Endothelial cell of umbilical vein (primary cell): ENCODE measurements around the gene CASP14. TPM values are rescaled to one million over a fixed set of nuclear protein-coding genes. Genes with fewer than 3 reads are reported as not detected.
"Not testable (repeated sequence)": the region's sequence is repeated elsewhere in the genome, so short reads cannot be mapped to it uniquely, and the experiment has no call there.

Experiments
- BruUV-seq: library from RNA; stranded (reverse); fragments of 400-500 nt; replicated peaks from 2 replicates; lab custom pipeline; 2021; lab: Mats Ljungman, UMichigan
- CTCF ChIA-PET: fragments of 300-600, 350-600 bp; sonication (Branson Sonifier 250); formaldehyde crosslinking; loops from one replicate; lab custom pipeline; 2021; ENCODE audit warnings: antibody characterized with exemption, inconsistent platforms; lab: Charles Lee
- POLR2A ChIA-PET: fragments of 300-600, 350-600 bp; sonication (Branson Sonifier 250); formaldehyde crosslinking; loops from one replicate; lab custom pipeline; 2021; ENCODE audit warnings: antibody characterized with exemption, inconsistent platforms; lab: Charles Lee
- DNase-seq: peaks from one replicate; pipeline ENCODE4 v3.0.0-alpha.2; 2011; ENCODE audit warnings: low read depth, low spot score
- FAIRE-seq: peaks from 2 replicates; lab custom pipeline; 2011; peaks lifted over from hg19 to GRCh38; lab: Jason Lieb, UNC
- H2AFZ ChIP-seq: 2 replicates; pipeline ENCODE4 v1.6.0; 2012; ENCODE audit warnings: low read depth, low read length, control low read depth, inconsistent platforms
- H3K27ac ChIP-seq: 2 replicates; pipeline ENCODE4 v1.5.1; 2011; ENCODE audit warnings: low read depth, mild to moderate bottlenecking, control low read depth, low read length, moderate library complexity; ENCODE audit not compliant: insufficient read depth
- H3K27me3 ChIP-seq, 2 experiments: 2 replicates each; pipeline versions ENCODE4 v1.6.0 to v1.6.1; 2011; ENCODE audit warnings: low read length in 2 of 2, mixed read lengths in 1 of 2; ENCODE audit not compliant: control insufficient read depth in 2 of 2, insufficient read depth in 2 of 2
- H3K36me3 ChIP-seq, 2 experiments: 2 replicates in 1 of 2; 3 replicates in 1 of 2; pipeline ENCODE4 v1.5.1; 2011; ENCODE audit warnings: low read length in 2 of 2, mild to moderate bottlenecking in 1 of 2, moderate library complexity in 1 of 2; ENCODE audit not compliant: control insufficient read depth in 2 of 2, insufficient read depth in 2 of 2; ENCODE audit errors: extremely low read depth in 1 of 2
- H3K4me1 ChIP-seq: 3 replicates; pipeline ENCODE4 v1.5.1; 2011; ENCODE audit warnings: mild to moderate bottlenecking, low read length; ENCODE audit not compliant: control insufficient read depth, insufficient read depth; ENCODE audit errors: extremely low read depth
- H3K4me2 ChIP-seq: 2 replicates; pipeline ENCODE4 v1.6.1; 2011; ENCODE audit warnings: low read length, control low read depth, mixed read lengths; ENCODE audit not compliant: insufficient read depth
- H3K4me3 ChIP-seq, 3 experiments: fragments of 200-600 bp in 1 of 3; sonication (generic), shearing (Covaris generic) in 1 of 3; replicated peaks in 1 of 3; 2 replicates each; pipeline ENCODE4 v1.5.1; 2011 to 2016; ENCODE audit warnings: control low read depth in 3 of 3, low read length in 3 of 3, mild to moderate bottlenecking in 2 of 3, inconsistent platforms in 1 of 3, low read depth in 1 of 3, moderate library complexity in 1 of 3; ENCODE audit not compliant: insufficient read depth in 1 of 3
- H3K79me2 ChIP-seq: 2 replicates; pipeline ENCODE4 v1.6.0; 2012; ENCODE audit warnings: low read length, inconsistent platforms; ENCODE audit not compliant: control insufficient read depth, insufficient read depth
- H3K9ac ChIP-seq: replicated peaks from 2 replicates; pipeline ENCODE3; 2011; ENCODE audit warnings: low read length, control low read depth; ENCODE audit not compliant: insufficient read depth; ENCODE audit errors: extremely low read depth
- H3K9me1 ChIP-seq: replicated peaks from 3 replicates; pipeline ENCODE4 v1.6.0; 2011; ENCODE audit warnings: mild to moderate bottlenecking, low read length; ENCODE audit not compliant: control insufficient read depth, insufficient read depth; ENCODE audit errors: extremely low read depth
- H3K9me3 ChIP-seq: replicated peaks from 2 replicates; pipeline ENCODE4 v1.5.1; 2012; ENCODE audit warnings: low read length, inconsistent platforms; ENCODE audit not compliant: control insufficient read depth, insufficient read depth
- H4K20me1 ChIP-seq: replicated peaks from 2 replicates; pipeline ENCODE3; 2011; ENCODE audit warnings: mild to moderate bottlenecking, low read length; ENCODE audit not compliant: control insufficient read depth, insufficient read depth; ENCODE audit errors: extremely low read depth
- GATA2 ChIP-seq: IDR thresholded peaks from 2 replicates; pipeline ENCODE4 v1.7.0; 2011; ENCODE audit warnings: low read depth, mild to moderate bottlenecking, moderate library complexity, mixed read lengths, low read length; ENCODE audit not compliant: insufficient read length, insufficient read depth
- POLR2AphosphoS5 ChIP-seq: IDR thresholded peaks from 2 replicates; pipeline ENCODE4 v1.6.1; 2012; ENCODE audit warnings: low read depth, mild to moderate bottlenecking, control low read depth, low read length, moderate library complexity; ENCODE audit not compliant: insufficient read depth
- dilution Hi-C: fragments of 300-500 bp; cut with MboI; formaldehyde crosslinking; loops from one replicate; pipeline ENCODE4 v1.15.0; 2019; ENCODE audit warnings: low sequenced_read_pairs; ENCODE audit not compliant: extremely low pct_ligation_motif_present
- intact Hi-C: fragments of 100-400 bp; cut with micrococcal nuclease; formaldehyde crosslinking; loops from one replicate; pipeline ENCODE4 v1.10.0; 2022
- polyA plus RNA-seq, 4 experiments: library from polyadenylated mRNA; depleted of rRNA in 3 of 4; stranded (reverse) in 3 of 4; unstranded in 1 of 4; fragments of >200 nt; gene quantifications; 2 replicates each; pipeline versions ENCODE4 v1.2.1 to v1.2.3, GENCODE V29; 2011 to 2012; ENCODE audit warnings: missing spikeins in 1 of 4
- total RNA-seq: library from RNA; stranded (reverse); gene quantifications from 2 replicates; pipeline ENCODE4 v1.2.3, GENCODE V29; 2021

The CASP14 gene
- total and polyA plus RNA-seq, 2 donors (not counting 3 experiments of a cell fraction or from before 2014, with no cell fraction given), result not detected

DNA sequence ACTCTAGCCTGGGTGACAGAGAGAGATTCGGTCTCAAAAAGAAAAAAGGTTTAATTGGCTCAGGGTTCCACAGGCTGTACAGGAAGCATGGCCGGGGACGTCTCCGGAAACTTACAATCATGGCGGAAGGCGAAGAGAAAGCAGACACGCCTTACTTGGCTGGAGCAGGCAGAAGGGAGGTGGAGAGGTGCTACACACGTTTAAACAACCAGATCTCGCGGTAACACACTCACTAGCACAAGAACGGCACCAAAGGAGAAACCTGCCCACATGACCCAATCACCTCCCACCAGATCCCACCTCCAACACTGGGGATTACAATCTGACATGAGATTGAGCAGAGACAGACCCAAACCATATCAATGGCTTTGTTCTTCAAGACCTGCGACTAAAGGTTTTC, 12.8 kb downstream of the CASP14 start:
- Histone ChIP-seq H3K9me3 (no peaks in the 10 kb centered on the region), H3K4me3 (no peak overlapping the region), H3K4me2 (no peak overlapping the region), H2AFZ (no peak overlapping the region), H3K27ac (no peak overlapping the region), H3K9ac (no peak overlapping the region), H3K36me3 (no peaks in the 10 kb centered on the region), H3K79me2 (no peaks in the 10 kb centered on the region), H3K9me1 (no peaks in the 10 kb centered on the region), H3K27me3 (no peaks in the 10 kb centered on the region), H3K4me1 (no peaks in the 10 kb centered on the region), H4K20me1 (no peaks in the 10 kb centered on the region)
- CTCF ChIA-PET, result no interaction called here
- dilution Hi-C loops (no loop called here), intact Hi-C loops (no loop called here)
- DNase-seq, result no peak
- TF ChIP-seq POLR2AphosphoS5 (no peak), GATA2 (no peak)
- POLR2A ChIA-PET, result no interaction called here
- BruUV-seq, result no TSS peak
- FAIRE-seq, result no peak

DNA sequence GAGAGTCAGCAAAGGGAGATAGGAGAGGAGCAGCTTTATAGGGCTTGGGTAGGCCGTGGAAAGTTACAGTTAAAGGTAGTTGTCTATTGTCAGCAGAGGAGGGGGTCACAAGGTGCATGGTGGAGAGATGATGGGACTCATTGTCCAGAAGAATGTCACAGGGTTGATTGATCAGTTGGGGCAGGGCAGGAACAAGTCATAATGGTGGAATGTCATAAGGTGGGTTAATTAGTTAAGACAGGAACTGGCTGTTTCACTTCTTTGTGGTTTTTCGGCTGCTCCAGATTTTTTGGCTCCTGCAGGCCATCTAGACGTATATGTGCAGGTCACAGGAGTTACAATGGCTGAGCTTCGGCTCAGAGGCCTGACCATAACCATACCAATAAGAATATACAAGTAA, 21.1 kb downstream of the CASP14 start:
- POLR2A ChIA-PET, DNase-seq, H3K4me3 ChIP-seq, H3K4me1 ChIP-seq, BruUV-seq, CTCF ChIA-PET, H4K20me1 ChIP-seq, FAIRE-seq, H2AFZ ChIP-seq, H3K9me1 ChIP-seq, H3K9me3 ChIP-seq, H3K27ac ChIP-seq, H3K4me2 ChIP-seq, dilution Hi-C loops, H3K36me3 ChIP-seq, intact Hi-C loops, H3K27me3 ChIP-seq, H3K79me2 ChIP-seq, H3K9ac ChIP-seq: not testable (repeated sequence)
